ENCODE data around the gene PVALB. TPM values are rescaled to one million over a fixed set of nuclear protein-coding genes. Genes with fewer than 3 reads are reported as not detected.

PVALB gene
- total and polyA plus RNA-seq, 2 experiments from 2014 or later: not detected

GRCh38 chr22:36839356-36840073, 22.7 kb upstream of the PVALB start:
- Histone ChIP-seq H3K36me3 (replicated peaks; ENCODE audit: insufficient read depth, low read depth) (no peaks in the 10 kb centered on the region), H4K20me1 (ENCODE audit: insufficient read depth, poor library complexity, severe bottlenecking) (no peaks in the 10 kb centered on the region), H3K79me2 (no peaks in the 10 kb centered on the region), H3K27me3 (peaks cover 7% of the 10 kb centered on the region), H3K4me1 (ENCODE audit: insufficient read depth) (no peaks in the 10 kb centered on the region), H2AFZ (no peak overlapping the region), H3K4me3 (no peak overlapping the region), H3K27ac (no peak overlapping the region), H3K4me2 (no peak overlapping the region), H3K9me2 (replicated peaks; ENCODE audit: insufficient read depth) (no peaks in the 10 kb centered on the region), H3K9me3 (ENCODE audit: low read depth) (no peaks in the 10 kb centered on the region)
- WGBS (ENCODE audit: low lambda C conversion rate, missing lambda C conversion rate): 85% methylated on average over 10 of the region's 10 CpGs
- TF ChIP-seq EZH2 (IDR thresholded peaks at IDR 0.05; ENCODE audit: borderline replicate concordance) (no peak), CTCF (IDR thresholded peaks at IDR 0.05; ENCODE audit: poor library complexity) (no peak), EZH2phosphoT487 (IDR thresholded peaks at IDR 0.05; ENCODE audit: low read depth, severe bottlenecking, unreplicated experiment) (no peak)
- DNase-seq (ENCODE audit: low spot score): no peak

GRCh38 chr22:36838119-36839030, 21.5 kb upstream of the PVALB start:
- Histone ChIP-seq H2AFZ (no peak overlapping the region), H3K27me3 (peaks cover 7% of the 10 kb centered on the region), H3K4me3 (no peak overlapping the region), H4K20me1 (ENCODE audit: insufficient read depth, poor library complexity, severe bottlenecking) (no peaks in the 10 kb centered on the region), H3K27ac (no peak overlapping the region), H3K4me1 (ENCODE audit: insufficient read depth) (no peaks in the 10 kb centered on the region), H3K79me2 (no peaks in the 10 kb centered on the region), H3K4me2 (no peak overlapping the region), H3K9me2 (replicated peaks; ENCODE audit: insufficient read depth) (no peaks in the 10 kb centered on the region), H3K36me3 (replicated peaks; ENCODE audit: insufficient read depth, low read depth) (no peaks in the 10 kb centered on the region), H3K9me3 (ENCODE audit: low read depth) (no peaks in the 10 kb centered on the region)
- DNase-seq (ENCODE audit: low spot score): no peak
- 80% methylated on average over 10 of the region's 10 CpGs for WGBS (ENCODE audit: low lambda C conversion rate, missing lambda C conversion rate)
- TF ChIP-seq CTCF (IDR thresholded peaks at IDR 0.05; ENCODE audit: poor library complexity) (no peak), EZH2 (IDR thresholded peaks at IDR 0.05; ENCODE audit: borderline replicate concordance) (no peak), EZH2phosphoT487 (IDR thresholded peaks at IDR 0.05; ENCODE audit: low read depth, severe bottlenecking, unreplicated experiment) (no peak)

- Histone ChIP-seq H3K9me3 (ENCODE audit: low read depth) (no peaks in the 10 kb centered on the region), H3K36me3 (replicated peaks; ENCODE audit: insufficient read depth, low read depth) (no peaks in the 10 kb centered on the region), H3K4me2 (no peak overlapping the region), H3K27ac (no peak overlapping the region), H4K20me1 (ENCODE audit: insufficient read depth, poor library complexity, severe bottlenecking) (no peaks in the 10 kb centered on the region), H3K79me2 (no peaks in the 10 kb centered on the region), H3K4me1 (ENCODE audit: insufficient read depth) (no peaks in the 10 kb centered on the region), H3K4me3 (no peak overlapping the region), H3K9me2 (replicated peaks; ENCODE audit: insufficient read depth) (no peaks in the 10 kb centered on the region), H3K27me3 (no peaks in the 10 kb centered on the region), H2AFZ (no peak overlapping the region)
- no peak for DNase-seq (ENCODE audit: low spot score)
- TF ChIP-seq CTCF (IDR thresholded peaks at IDR 0.05; ENCODE audit: poor library complexity) (no peak), EZH2 (IDR thresholded peaks at IDR 0.05; ENCODE audit: borderline replicate concordance) (no peak), EZH2phosphoT487 (IDR thresholded peaks at IDR 0.05; ENCODE audit: low read depth, severe bottlenecking, unreplicated experiment) (no peak)
- WGBS (ENCODE audit: low lambda C conversion rate, missing lambda C conversion rate): 68% methylated on average over 5 of the region's 5 CpGs
Measured at GRCh38 chr22:36835903-36836302, 19.1 kb upstream of the PVALB start.

Measured in hepatocyte (in vitro differentiated cells).